GM18870 (cell line): ENCODE results near the gene RAD51.
A peak's percentile ranks its signal among the peaks of the same experiment; 100 is the strongest.

ENCODE experiments used
- ATAC-seq: cut with Tn5 transposase; IDR thresholded peaks from one replicate; pipeline ENCODE4 v1.9.1; 2021; ENCODE audit warnings: moderate library complexity; ENCODE audit not compliant: unreplicated experiment

The RAD51 gene

GRCh38 chr15:40721701-40722100 lies 26.7 kb downstream of the RAD51 start:
- no peak for ATAC-seq

GRCh38 chr15:40722354-40722753 lies 27.4 kb downstream of the RAD51 start:
- no peak for ATAC-seq

GRCh38 chr15:40722934-40723333 lies 28.0 kb downstream of the RAD51 start:
- ATAC-seq: no peak

- no peak for ATAC-seq
These were observed 28.9 kb downstream of the RAD51 start for GRCh38 chr15:40723919-40724318.

- ATAC-seq: no peak
These were observed 36.1 kb downstream of the RAD51 start for GRCh38 chr15:40731034-40731433.

GRCh38 chr15:40736575-40736974 lies 41.6 kb downstream of the RAD51 start:
- no peak for ATAC-seq

- ATAC-seq: no peak
These were observed 42.1 kb downstream of the RAD51 start for GRCh38 chr15:40737048-40737447.

GRCh38 chr15:40739047-40739446 lies 44.1 kb downstream of the RAD51 start:
- ATAC-seq: no peak

GRCh38 chr15:40739854-40740253 lies 44.9 kb downstream of the RAD51 start:
- no peak for ATAC-seq

- no peak for ATAC-seq
These were observed 48.5 kb downstream of the RAD51 start for GRCh38 chr15:40743485-40743901.

- no peak for ATAC-seq
These were observed 49.2 kb downstream of the RAD51 start for GRCh38 chr15:40743921-40744814.

- no peak for ATAC-seq
These were observed 49.8 kb downstream of the RAD51 start for GRCh38 chr15:40744815-40745152.

GRCh38 chr15:40746916-40747418 lies 52.0 kb downstream of the RAD51 start:
- no peak for ATAC-seq

GRCh38 chr15:40747685-40748631 lies 53.0 kb downstream of the RAD51 start:
- no peak for ATAC-seq

- no peak for ATAC-seq
These were observed 54.2 kb downstream of the RAD51 start for GRCh38 chr15:40749151-40749630.

- ATAC-seq: no peak
These were observed 55.9 kb downstream of the RAD51 start for GRCh38 chr15:40750885-40751284.

GRCh38 chr15:40751745-40752144 lies 56.8 kb downstream of the RAD51 start:
- ATAC-seq: no peak

GRCh38 chr15:40754574-40754882 lies 59.6 kb downstream of the RAD51 start:
- no peak for ATAC-seq

GRCh38 chr15:40754883-40755811 lies 60.2 kb downstream of the RAD51 start, which contains the start of gene RMDN3:
RMDN3 (minus strand) TSS chr15:40755254; CDS start chr15:40754783, 471 bp downstream.
- ATAC-seq: peak; percentile 52

- no peak for ATAC-seq
These were observed 60.8 kb downstream of the RAD51 start for GRCh38 chr15:40755812-40756208.
